ENCODE data around the gene ARID4A. TPM values are rescaled to one million over a fixed set of nuclear protein-coding genes. Genes with fewer than 3 reads are reported as not detected.

Gene ARID4A
- total and polyA plus RNA-seq, 2 of the 13 experiments (the other 11 are each of a cell fraction or from before 2014, with no cell fraction given), result 7.2 to 9.7 TPM

- no peak for TF ChIP-seq ZFP82 (CRISPR knock-in tag; IDR thresholded peaks at IDR 0.05; ENCODE audit: borderline replicate concordance)
- TF ChIP-seq, protein P1, sequence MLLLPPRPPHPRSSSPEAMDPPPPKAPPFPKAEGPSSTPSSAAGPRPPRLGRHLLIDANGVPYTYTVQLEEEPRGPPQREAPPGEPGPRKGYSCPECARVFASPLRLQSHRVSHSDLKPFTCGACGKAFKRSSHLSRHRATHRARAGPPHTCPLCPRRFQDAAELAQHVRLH (CRISPR knock-in tag; IDR thresholded peaks at IDR 0.05; ENCODE audit: borderline replicate concordance, low read depth), result peak; percentile 55; the same call in 1 of the 2 replicates
- no peak for TF ChIP-seq ATF7 (IDR thresholded peaks at IDR 0.05)
- TF ChIP-seq ATF7 (CRISPR knock-in tag; IDR thresholded peaks at IDR 0.05), result no peak
- TF ChIP-seq KDM1A (CRISPR knock-in tag; IDR thresholded peaks at IDR 0.05), result peak; percentile 46; the same call in 1 of the 2 replicates
- TF ChIP-seq ZNF598 (CRISPR knock-in tag; IDR thresholded peaks at IDR 0.05; ENCODE audit: borderline replicate concordance), result no peak
- TF ChIP-seq JDP2 (CRISPR knock-in tag; IDR thresholded peaks at IDR 0.05; ENCODE audit: borderline replicate concordance), result no peak
- no peak; the same call in 1 of the 2 replicates for TF ChIP-seq ZNF264 (CRISPR knock-in tag; IDR thresholded peaks at IDR 0.05)
- no peak for TF ChIP-seq ARNTL (CRISPR knock-in tag; IDR thresholded peaks at IDR 0.05)
- no peak for TF ChIP-seq MTERF4 (CRISPR knock-in tag; IDR thresholded peaks at IDR 0.05)
- no peak for TF ChIP-seq SRF (IDR thresholded peaks at IDR 0.05; ENCODE audit: low read depth, low read length)
- TF ChIP-seq SP5 (CRISPR knock-in tag; IDR thresholded peaks at IDR 0.05; ENCODE audit: borderline replicate concordance, low read depth), result peak; percentile 38; the same call in 1 of the 2 replicates
- TF ChIP-seq ZNF3 (CRISPR knock-in tag; IDR thresholded peaks at IDR 0.05), result no peak
- TF ChIP-seq ZNF513 (CRISPR knock-in tag; conservative IDR thresholded peaks at IDR 0.05), result no peak
- no peak for TF ChIP-seq ZKSCAN1 (IDR thresholded peaks at IDR 0.05; ENCODE audit: low read length)
- TF ChIP-seq ZNF34 (CRISPR knock-in tag; IDR thresholded peaks at IDR 0.05; ENCODE audit: borderline replicate concordance), result no peak
- TF ChIP-seq ZBTB4 (CRISPR knock-in tag; IDR thresholded peaks at IDR 0.05; ENCODE audit: borderline replicate concordance), result no peak
- no peak for TF ChIP-seq ZNF775 (CRISPR knock-in tag; IDR thresholded peaks at IDR 0.05; ENCODE audit: borderline replicate concordance)
- TF ChIP-seq, protein P2, sequence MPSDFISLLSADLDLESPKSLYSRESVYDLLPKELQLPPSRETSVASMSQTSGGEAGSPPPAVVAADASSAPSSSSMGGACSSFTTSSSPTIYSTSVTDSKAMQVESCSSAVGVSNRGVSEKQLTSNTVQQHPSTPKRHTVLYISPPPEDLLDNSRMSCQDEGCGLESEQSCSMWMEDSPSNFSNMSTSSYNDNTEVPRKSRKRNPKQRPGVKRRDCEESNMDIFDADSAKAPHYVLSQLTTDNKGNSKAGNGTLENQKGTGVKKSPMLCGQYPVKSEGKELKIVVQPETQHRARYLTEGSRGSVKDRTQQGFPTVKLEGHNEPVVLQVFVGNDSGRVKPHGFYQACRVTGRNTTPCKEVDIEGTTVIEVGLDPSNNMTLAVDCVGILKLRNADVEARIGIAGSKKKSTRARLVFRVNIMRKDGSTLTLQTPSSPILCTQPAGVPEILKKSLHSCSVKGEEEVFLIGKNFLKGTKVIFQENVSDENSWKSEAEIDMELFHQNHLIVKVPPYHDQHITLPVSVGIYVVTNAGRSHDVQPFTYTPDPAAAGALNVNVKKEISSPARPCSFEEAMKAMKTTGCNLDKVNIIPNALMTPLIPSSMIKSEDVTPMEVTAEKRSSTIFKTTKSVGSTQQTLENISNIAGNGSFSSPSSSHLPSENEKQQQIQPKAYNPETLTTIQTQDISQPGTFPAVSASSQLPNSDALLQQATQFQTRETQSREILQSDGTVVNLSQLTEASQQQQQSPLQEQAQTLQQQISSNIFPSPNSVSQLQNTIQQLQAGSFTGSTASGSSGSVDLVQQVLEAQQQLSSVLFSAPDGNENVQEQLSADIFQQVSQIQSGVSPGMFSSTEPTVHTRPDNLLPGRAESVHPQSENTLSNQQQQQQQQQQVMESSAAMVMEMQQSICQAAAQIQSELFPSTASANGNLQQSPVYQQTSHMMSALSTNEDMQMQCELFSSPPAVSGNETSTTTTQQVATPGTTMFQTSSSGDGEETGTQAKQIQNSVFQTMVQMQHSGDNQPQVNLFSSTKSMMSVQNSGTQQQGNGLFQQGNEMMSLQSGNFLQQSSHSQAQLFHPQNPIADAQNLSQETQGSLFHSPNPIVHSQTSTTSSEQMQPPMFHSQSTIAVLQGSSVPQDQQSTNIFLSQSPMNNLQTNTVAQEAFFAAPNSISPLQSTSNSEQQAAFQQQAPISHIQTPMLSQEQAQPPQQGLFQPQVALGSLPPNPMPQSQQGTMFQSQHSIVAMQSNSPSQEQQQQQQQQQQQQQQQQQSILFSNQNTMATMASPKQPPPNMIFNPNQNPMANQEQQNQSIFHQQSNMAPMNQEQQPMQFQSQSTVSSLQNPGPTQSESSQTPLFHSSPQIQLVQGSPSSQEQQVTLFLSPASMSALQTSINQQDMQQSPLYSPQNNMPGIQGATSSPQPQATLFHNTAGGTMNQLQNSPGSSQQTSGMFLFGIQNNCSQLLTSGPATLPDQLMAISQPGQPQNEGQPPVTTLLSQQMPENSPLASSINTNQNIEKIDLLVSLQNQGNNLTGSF (CRISPR knock-in tag; IDR thresholded peaks at IDR 0.05), result no peak
- no peak for TF ChIP-seq SAFB2 (CRISPR knock-in tag; IDR thresholded peaks at IDR 0.05; ENCODE audit: borderline replicate concordance, low read depth)
Measured at GRCh38 chr14:58287607-58288042, 10.7 kb upstream of the ARID4A start (continued).

Data from HepG2 (cell line).